NK-92 (cell line): ENCODE measurements around the gene BTBD9.

Source experiments
- DNase-seq: peaks from one replicate; lab custom pipeline; 2025; ENCODE audit not compliant: unreplicated experiment; lab: John Stamatoyannopoulos, UW

BTBD9 gene

DNA sequence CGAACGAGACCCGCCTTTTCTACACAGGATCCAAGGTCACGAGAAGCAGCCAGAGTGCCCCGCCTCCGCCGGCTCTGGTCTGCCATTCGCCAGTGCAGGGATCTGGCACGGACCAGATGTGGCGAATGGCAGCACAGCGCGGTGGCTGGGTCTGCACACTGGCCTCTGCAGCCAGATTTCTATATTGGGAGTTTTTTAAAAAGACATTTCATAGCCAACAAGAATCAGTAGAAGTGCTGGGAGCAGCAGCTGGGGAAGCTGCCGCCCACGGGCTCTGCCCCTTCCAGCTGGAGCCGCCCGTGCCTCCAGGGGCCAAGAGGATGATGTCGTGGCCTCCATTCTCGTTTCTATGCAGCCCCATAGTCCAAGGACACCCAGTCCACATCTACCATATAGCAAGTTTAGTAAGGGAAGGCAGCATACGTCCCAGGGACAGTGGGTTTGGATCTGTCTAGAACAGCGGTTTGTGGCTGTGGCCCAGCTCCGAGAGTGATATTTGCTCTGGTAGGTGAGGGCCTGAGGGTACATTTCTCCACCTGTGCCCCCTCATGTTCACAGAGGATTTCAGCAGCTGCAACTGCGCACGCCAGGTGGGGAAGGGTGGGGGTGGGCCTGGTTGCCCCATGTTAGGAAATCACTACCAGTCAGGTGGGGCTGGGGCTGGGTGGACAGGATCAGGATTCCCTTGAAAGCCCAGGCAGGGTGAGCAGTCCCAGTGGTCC lies 486.5 kb downstream of the BTBD9 start:
- no peak for DNase-seq

GRCh38 chr6:38152620-38153019 lies 487.1 kb downstream of the BTBD9 start:
- no peak for DNase-seq

DNA sequence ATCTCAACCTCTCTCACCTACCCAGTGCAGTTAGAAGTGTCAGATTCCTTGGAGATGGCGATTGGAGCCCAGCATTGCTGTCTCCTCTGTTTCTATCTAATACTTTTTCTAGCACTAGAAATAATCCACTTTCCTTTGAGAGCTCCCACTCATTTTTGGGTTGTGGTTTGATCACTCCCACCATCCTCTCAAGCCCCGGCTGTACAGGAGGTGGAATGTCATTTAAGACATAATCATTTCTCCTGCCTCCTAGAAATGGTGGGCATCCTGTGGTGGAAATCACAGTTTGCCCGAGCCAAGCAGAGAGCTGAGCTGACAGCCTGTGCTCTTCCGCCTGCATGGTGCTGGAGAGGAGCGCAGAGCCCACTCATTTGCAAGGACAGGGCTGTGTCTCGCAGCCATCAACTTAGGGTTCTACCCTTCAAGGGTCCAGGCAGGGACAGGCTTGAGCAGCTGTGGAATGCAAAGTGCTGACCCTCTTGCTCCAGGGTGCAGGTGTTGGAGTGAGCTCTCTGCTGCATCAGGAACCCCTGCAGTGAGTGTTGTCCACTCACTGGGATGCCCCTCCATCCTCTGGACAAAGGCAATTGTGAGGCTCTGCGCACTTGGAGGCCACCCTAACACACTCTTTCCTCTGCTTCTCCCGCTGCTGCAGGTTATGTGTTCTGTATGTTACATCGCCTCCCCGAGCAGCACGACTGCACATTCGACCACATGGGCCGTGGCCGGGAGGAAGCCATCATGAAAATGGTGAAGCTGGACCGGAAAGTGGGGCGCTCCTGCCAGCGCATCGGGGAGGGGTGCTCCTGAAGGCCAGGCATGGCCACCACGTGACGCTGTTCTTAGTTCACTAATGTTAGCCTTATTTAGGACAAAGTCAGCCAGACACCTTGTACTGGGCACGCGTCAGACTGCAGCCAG lies 487.9 kb downstream of the BTBD9 start:
- no peak for DNase-seq

- no peak for DNase-seq
These were observed 488.9 kb downstream of the BTBD9 start for GRCh38 chr6:38150681-38151296.

DNA sequence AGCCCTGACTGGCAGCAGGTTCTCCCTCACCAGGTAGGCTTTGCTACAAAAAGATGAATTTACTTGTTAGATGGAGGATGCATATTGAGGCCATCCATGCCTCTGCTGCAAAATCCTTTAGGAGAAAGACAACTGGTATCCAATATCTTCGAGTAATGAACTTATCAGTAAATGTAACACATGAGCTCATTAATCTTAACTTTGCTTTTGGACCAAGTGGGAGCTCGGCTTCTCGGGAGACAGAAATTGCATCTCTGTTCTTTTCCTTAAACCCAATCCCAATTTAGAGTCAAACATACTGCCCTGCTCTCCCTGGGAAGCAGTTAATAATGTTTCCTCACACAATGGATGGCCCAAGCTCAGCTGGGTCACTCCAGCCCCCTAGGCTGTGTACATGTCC lies 489.7 kb downstream of the BTBD9 start:
- no peak for DNase-seq

- no peak for DNase-seq
These were observed 490.2 kb downstream of the BTBD9 start for GRCh38 chr6:38149531-38149930.

DNA sequence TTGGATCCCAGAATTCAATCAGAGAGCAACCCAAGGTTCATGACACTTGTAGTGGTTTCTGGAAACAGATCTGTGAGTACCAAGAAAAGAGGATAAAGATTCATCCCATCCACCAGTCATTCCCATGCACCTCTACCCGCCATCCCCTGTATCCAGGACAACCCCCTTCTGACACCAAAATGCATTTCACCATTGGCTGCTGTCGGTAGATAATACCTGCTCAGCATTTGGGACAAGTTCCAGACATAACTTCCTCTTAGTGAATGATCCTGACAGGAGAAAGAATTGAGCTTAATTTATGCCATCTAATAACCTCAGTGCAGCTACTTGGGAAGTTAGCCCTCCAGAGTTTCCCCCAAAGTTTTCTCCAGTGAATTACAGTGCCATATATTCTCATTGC lies 491.1 kb downstream of the BTBD9 start:
- DNase-seq, result no peak

DNA sequence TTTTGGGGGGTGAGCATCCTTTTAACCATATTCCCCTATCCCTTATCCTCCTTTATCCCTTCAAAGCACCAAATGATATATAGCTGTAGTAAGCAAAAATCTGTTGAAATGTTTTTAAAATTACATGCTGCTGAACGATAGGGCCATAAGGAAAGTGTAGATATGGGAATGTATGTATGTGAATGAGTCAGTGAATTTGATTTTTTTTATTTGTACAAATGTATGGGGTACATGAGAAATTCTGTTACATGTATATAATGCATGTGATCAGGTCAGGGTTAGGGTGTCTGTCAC lies 493.0 kb downstream of the BTBD9 start:
- DNase-seq, result no peak

DNA sequence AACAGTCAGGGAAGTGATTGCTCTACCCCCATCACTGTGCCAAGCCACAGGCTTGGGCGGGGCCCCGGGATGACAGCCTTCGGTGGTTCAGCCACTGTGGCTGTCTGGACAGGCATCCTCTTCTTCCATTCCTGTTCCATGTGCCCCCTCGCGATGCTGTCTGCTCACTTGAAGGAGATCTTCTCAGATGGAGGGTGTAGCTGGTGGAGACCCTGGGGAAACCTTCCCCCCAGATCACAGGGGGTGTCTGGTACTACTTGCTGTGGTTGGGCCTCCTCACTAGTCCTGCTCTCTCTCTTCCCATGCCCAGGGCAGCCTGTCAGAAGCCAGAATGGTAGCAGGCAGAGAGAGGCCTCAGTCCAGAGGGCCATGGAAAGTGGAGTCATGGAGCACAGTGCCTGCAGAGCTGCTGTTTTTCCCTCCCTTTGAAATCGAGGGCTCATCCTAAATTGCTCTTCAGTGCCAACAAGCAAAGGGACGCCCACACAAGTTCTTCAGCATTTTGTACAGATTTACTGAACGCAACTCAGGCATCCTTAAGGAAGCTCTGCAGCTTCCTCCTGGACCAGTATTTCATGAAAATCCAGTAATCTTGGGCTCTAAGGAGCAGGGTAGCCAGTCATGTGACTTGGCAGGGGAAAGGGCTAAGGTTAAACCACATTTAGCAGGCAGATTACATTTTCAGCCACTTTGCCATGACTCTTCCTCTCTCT lies 493.6 kb downstream of the BTBD9 start:
- DNase-seq, result no peak

- no peak for DNase-seq
These were observed 495.3 kb downstream of the BTBD9 start for GRCh38 chr6:38144365-38144945.

- no peak for DNase-seq
These were observed 496.3 kb downstream of the BTBD9 start for GRCh38 chr6:38143191-38144150.

GRCh38 chr6:38142178-38142902 lies 497.4 kb downstream of the BTBD9 start:
- no peak for DNase-seq

- DNase-seq, result no peak
These were observed 498.0 kb downstream of the BTBD9 start for GRCh38 chr6:38141716-38142115.

DNA sequence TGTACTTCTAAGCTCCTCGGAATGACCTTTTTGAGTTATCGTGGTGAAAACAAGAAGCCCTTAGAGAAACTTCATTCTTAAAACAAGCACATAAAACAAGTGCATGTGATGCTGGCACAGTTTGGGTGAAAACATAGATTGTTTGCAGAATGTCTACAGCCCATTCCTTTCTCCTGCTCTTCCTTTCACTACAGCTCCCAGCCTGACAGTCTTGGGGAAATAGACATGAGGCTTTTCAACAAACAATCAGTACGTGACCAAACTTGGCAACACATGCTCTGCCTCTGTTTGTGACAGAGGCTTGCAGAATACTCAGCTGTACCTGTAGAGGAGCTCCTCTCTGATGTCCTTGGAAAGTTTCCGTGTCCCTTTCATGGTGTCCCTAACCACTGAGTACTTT lies 498.6 kb downstream of the BTBD9 start:
- no peak for DNase-seq

GRCh38 chr6:38138374-38138773 lies 501.4 kb downstream of the BTBD9 start:
- DNase-seq, result no peak

GRCh38 chr6:38137608-38138265 lies 502.0 kb downstream of the BTBD9 start:
- no peak for DNase-seq

GRCh38 chr6:38136547-38136946 lies 503.2 kb downstream of the BTBD9 start:
- DNase-seq, result no peak

DNA sequence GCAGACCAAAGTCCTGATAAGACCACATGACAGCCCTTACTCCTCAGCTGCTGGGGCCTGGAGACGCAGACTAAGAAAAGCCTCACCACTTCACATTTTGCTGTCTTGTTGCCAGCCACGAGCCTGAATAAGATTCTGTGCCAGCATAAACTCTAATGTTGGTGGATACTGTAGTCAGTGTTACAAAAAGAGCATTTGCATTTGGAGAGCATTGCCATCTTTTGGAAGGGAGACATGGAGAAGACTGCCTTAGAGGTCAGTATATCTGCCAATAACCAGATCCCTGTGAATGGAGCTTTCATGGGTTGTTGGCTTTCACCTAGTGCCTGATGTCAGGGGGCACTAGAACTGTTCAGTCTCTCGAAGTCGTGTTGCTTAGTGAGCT lies 505.0 kb downstream of the BTBD9 start:
- no peak for DNase-seq
